Fibroblast of villous mesenchyme (primary cell): ENCODE results near the gene TREX2. TPM values are rescaled to one million over a fixed set of nuclear protein-coding genes. Genes with fewer than 3 reads are reported as not detected.

Experiments used
- DNase-seq: peaks from one replicate; pipeline ENCODE4 v3.0.0-alpha.2; 2010; ENCODE audit warnings: low read depth
- H3K4me3 ChIP-seq: 2 replicates; pipeline ENCODE4 v1.5.1; 2011; ENCODE audit warnings: low read depth, mild to moderate bottlenecking, low read length
- small RNA-seq: library from RNA; depleted of rRNA; stranded (forward); fragments of <200 nt; gene quantifications from one replicate; pipeline ENCODE3, GENCODE V24; 2012
- total RNA-seq: library from RNA; depleted of rRNA; stranded (reverse); fragments of >200 nt; gene quantifications from 2 replicates; pipeline ENCODE4 v1.2.3, GENCODE V29; 2012
- TF ChIP-seq, protein P1 (sequence below): IDR thresholded peaks from 2 replicates; pipeline ENCODE4 v1.5.1; 2012; ENCODE audit warnings: low read depth, mild to moderate bottlenecking, low read length; ENCODE audit not compliant: insufficient read depth

Gene TREX2
- total RNA-seq, 1 donor: 3.0 TPM

- DNase-seq: no peak
- TF ChIP-seq, protein P1, sequence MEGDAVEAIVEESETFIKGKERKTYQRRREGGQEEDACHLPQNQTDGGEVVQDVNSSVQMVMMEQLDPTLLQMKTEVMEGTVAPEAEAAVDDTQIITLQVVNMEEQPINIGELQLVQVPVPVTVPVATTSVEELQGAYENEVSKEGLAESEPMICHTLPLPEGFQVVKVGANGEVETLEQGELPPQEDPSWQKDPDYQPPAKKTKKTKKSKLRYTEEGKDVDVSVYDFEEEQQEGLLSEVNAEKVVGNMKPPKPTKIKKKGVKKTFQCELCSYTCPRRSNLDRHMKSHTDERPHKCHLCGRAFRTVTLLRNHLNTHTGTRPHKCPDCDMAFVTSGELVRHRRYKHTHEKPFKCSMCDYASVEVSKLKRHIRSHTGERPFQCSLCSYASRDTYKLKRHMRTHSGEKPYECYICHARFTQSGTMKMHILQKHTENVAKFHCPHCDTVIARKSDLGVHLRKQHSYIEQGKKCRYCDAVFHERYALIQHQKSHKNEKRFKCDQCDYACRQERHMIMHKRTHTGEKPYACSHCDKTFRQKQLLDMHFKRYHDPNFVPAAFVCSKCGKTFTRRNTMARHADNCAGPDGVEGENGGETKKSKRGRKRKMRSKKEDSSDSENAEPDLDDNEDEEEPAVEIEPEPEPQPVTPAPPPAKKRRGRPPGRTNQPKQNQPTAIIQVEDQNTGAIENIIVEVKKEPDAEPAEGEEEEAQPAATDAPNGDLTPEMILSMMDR: no peak
- H3K4me3 ChIP-seq: no peak overlapping the region
Measured at GRCh38 chrX:153397256-153397960, 48.4 kb downstream of the TREX2 start.

- no peak for DNase-seq
- TF ChIP-seq, protein P1: no peak
- H3K4me3 ChIP-seq: no peak overlapping the region
Measured at GRCh38 chrX:153396320-153397195, 49.3 kb downstream of the TREX2 start.

DNA sequence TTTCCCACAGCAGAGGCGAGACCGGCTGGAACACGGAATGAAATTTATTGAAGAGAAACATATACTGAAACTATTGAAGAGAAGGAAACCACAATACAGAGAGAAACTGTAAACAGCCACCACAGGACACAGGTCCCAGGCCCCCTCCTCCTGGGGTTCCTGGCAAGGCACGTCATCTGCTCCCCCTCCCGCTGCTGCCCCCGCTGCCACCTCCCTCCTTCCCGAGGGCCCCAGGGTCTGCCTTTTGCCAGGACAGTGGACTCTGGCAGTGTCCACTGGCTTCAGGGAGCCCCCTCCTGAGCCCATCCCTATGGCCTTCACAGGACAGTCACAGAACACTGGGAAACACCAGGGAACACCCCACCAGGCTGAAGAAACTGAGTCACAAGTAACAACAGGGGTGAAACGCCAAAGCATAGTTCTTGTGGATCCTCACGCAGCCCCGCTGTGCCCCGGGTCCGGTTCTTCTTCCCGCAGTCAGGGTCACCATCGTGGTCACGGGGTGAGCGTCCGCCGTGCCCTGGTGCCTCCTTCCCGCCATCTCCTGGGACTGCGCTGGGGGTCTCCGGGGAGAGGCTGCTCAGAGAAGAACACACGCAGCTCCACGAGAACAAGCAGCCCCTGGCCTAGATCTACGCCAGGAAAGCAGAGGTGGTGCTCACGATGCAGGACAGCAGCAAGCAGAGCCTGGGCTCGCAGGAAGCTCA, 50.1 kb downstream of the TREX2 start:
- TF ChIP-seq, protein P1: no peak
- H3K4me3 ChIP-seq: no peak overlapping the region
- no peak for DNase-seq

DNA sequence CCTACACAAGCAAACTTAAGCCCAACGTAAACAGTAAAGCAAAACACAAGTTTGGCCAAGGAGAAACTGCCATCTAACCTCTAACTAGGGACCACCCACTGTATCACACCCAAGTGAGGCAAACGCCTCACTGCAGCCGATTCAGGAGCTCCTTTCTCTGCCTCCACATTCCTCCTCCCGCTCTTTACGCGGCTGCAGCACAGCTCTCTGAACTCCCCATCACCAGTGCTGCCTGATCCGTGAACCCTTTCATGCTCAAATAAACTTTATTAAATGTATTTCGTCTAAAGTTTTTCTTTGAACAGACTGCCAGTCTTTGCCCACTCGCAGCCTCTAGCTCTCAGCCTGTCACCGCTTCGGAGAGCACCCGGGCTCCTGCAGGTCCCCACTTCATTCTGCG, 51.2 kb downstream of the TREX2 start:
- H3K4me3 ChIP-seq: no peak overlapping the region
- no peak for DNase-seq
- TF ChIP-seq, protein P1: no peak

Small RNA genes within 50 kb of the gene (small RNA-seq; reads per million reads assigned to genes)
- gene RN7SL667P: not detected

Other genes starting within 250 kb of the TREX2 start
- gene PNMA6F, start 124.3 kb downstream of the TREX2 start, total RNA-seq: not detected in 2 replicates
- 12.9 and 13.4 TPM in 2 replicates for gene ZNF275, start 111.9 kb downstream of the TREX2 start, total RNA-seq
- gene PNMA6E, start 44.7 kb downstream of the TREX2 start, total RNA-seq: not detected in 2 replicates
- gene ZFP92, start 34.6 kb downstream of the TREX2 start, total RNA-seq: 0.32 and 0.43 TPM in 2 replicates
- gene HAUS7, start 24.5 kb upstream of the TREX2 start, total RNA-seq: 10.8 and 16.8 TPM in 2 replicates
- gene BGN, start 48.9 kb upstream of the TREX2 start, total RNA-seq: 14.7 and 62.5 TPM in 2 replicates
- gene ATP2B3, start 71.6 kb upstream of the TREX2 start, total RNA-seq: not detected in 2 replicates
- 38.9 and 42.8 TPM in 2 replicates for gene CCNQ, start 153.1 kb upstream of the TREX2 start, total RNA-seq
- gene DUSP9, start 201.1 kb upstream of the TREX2 start, total RNA-seq: under 0.01 TPM in 1 of 2 replicates, not detected in the other
- under 0.01 and 0.32 TPM in 2 replicates for gene PNCK, start 227.8 kb upstream of the TREX2 start, total RNA-seq
- gene SLC6A8, start 241.9 kb upstream of the TREX2 start, total RNA-seq: 9.1 and 12.2 TPM in 2 replicates